ENCODE measurements around the gene MMP20. TPM values are rescaled to one million over a fixed set of nuclear protein-coding genes. Genes with fewer than 3 reads are reported as not detected.
"Not testable (repeated sequence)": the region's sequence is repeated elsewhere in the genome, so short reads cannot be mapped to it uniquely, and the experiment has no call there.

Gene MMP20
- total RNA-seq, 4 donors from 2014 or later: not detected

GRCh38 chr11:102637731-102638130, 12.6 kb upstream of the MMP20 start:
- H3K4me1 ChIP-seq: no peaks in the 10 kb centered on the region
- intact Hi-C loops (cut with DNase I; ENCODE audit: low total_unique reads) (no loop called here), in situ Hi-C loops (cut with MboI; ENCODE audit: low sequenced_read_pairs in 4 of 4) (no loop called here)
- no peaks in the 10 kb centered on the region for H3K27me3 ChIP-seq
- TF ChIP-seq CTCF (IDR thresholded peaks at IDR 0.05 in 4 of 5, conservative IDR thresholded peaks at IDR 0.05 in 1 of 5) (no peak), POLR2A (IDR thresholded peaks at IDR 0.05) (no peak)
- H3K27ac ChIP-seq: no peak overlapping the region
- H3K9me3 ChIP-seq: no peaks in the 10 kb centered on the region
- DNase-seq (no peak), ATAC-seq (no peak)
- no peak overlapping the region for H3K4me3 ChIP-seq
- H3K36me3 ChIP-seq: no peaks in the 10 kb centered on the region

DNA sequence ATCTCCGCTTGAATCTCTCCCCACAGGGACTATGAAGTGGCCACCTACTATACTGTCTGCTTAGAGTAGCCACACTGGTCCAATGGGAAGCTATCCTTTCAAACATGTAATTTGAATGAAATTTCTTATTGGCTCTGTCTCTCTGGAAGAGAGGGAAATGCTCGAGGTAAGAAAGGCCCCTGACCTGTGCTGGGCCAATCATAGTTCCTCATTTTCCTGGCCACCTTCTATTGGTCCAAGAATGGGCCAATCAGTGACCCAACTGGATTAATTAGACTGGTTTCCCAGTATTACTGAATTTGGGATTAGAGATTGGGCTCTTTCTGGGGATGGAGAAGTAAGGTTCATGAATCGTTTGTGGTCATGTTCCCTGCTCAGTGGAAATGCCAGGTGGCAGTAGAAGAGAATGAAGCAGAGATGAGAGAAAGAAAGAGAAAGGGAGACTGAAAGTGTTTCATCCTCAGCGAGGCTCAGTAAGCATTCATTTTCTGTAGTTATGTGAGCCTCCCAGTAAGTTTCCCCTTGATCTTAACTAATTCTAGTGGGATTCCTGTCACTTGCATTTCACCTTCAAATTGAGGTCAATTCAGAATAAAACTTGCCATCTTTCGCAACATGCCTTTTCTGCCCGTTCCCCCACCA, 8.4 kb upstream of the MMP20 start:
- Histone ChIP-seq H3K27ac (no peak overlapping the region), H3K4me1 (no peaks in the 10 kb centered on the region), H3K9me3 (no peaks in the 10 kb centered on the region), H3K27me3 (no peaks in the 10 kb centered on the region), H3K4me3 (no peak overlapping the region), H3K36me3 (no peaks in the 10 kb centered on the region)
- intact Hi-C loops (cut with DNase I; ENCODE audit: low total_unique reads): no loop called here
- ATAC-seq: no peak
- no peak for DNase-seq
- in situ Hi-C loops (cut with MboI; ENCODE audit: low sequenced_read_pairs in 4 of 4): no loop called here
- TF ChIP-seq POLR2A (IDR thresholded peaks at IDR 0.05): no peak
- no peak for TF ChIP-seq CTCF (IDR thresholded peaks at IDR 0.05 in 4 of 5, conservative IDR thresholded peaks at IDR 0.05 in 1 of 5)

GRCh38 chr11:102632026-102632425, 6.9 kb upstream of the MMP20 start:
- Histone ChIP-seq H3K27me3 (no peaks in the 10 kb centered on the region), H3K4me3 (no peak overlapping the region), H3K36me3 (no peaks in the 10 kb centered on the region), H3K27ac (no peak overlapping the region), H3K9me3 (no peaks in the 10 kb centered on the region), H3K4me1 (no peaks in the 10 kb centered on the region)
- in situ Hi-C loops (cut with MboI; ENCODE audit: low sequenced_read_pairs in 4 of 4) (no loop called here), intact Hi-C loops (cut with DNase I; ENCODE audit: low total_unique reads) (no loop called here)
- TF ChIP-seq CTCF (IDR thresholded peaks at IDR 0.05 in 4 of 5, conservative IDR thresholded peaks at IDR 0.05 in 1 of 5) (no peak), POLR2A (IDR thresholded peaks at IDR 0.05) (no peak)
- ATAC-seq: no peak
- no peak for DNase-seq

DNA sequence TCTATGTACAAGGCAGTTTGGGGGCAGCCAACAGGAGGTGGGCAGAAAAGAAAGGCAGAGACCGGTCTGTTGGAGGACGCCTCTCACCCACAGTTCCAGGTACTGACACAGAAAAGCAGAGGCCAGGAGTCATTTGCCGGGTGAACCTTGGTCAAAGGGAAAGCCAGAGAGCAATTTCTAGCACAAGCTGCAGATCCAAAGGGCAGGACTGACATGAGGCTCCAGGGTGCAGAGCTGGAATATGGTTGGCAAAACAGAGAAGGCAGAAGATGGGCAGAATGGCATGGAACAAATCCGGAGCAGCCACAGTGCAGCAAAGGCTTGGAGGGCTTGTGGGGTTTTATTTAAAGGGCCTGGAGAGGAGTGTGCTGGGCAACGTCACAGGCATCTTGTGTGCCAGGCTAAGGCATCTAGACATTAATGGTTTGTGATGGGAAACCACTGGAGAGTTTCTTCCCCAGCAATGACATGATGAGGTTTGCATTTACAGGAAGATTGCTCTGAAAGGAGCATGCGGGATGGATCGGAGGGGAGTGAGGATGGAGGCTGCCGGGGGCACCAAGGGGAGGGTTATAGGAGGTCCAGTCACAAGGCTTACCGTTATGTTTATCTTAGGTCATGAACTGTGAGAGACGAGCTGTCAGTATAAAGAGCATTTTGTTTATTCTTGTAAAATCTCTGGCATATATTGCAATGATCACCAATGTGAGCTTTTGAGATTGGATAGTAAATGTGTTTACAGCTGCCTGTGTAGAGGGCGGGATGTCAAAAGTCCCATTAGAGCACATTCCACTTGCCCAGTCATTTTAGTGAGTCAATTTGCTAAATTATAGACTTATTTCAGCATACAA, 5.7 kb upstream of the MMP20 start:
- intact Hi-C loops (cut with DNase I; ENCODE audit: low total_unique reads): no loop called here
- no peaks in the 10 kb centered on the region for H3K36me3 ChIP-seq
- in situ Hi-C loops (cut with MboI; ENCODE audit: low sequenced_read_pairs in 4 of 4): no loop called here

DNA sequence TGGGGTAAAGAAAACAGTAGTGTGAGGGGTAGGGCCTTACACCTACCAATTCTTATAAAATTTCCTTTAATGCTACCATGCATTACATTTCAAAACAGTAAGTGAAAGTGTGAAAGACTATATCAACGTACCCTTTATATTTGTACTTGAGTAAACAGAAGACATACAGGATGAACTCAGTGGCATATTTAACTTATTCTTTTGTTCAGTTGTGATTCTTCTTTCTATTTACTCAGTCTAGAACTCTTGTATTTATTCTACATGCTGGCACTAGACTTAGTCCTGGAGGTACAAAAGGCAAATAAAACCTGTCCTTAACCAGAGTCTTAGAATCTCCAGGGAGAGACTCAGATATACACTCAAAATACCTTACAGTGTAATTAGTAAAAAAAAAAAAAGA, 4.8 kb upstream of the MMP20 start:
- H3K4me1 ChIP-seq; H3K27ac ChIP-seq; H3K4me3 ChIP-seq; ATAC-seq; H3K9me3 ChIP-seq; intact Hi-C loops (cut with DNase I; ENCODE audit: low total_unique reads); DNase-seq; H3K27me3 ChIP-seq; in situ Hi-C loops (cut with MboI; ENCODE audit: low sequenced_read_pairs in 4 of 4); H3K36me3 ChIP-seq: not testable (repeated sequence)

More for the DNA sequence above, 5.7 kb upstream of the MMP20 start:
- no peak overlapping the region for H3K4me3 ChIP-seq
- TF ChIP-seq POLR2A (IDR thresholded peaks at IDR 0.05) (no peak), CTCF (IDR thresholded peaks at IDR 0.05 in 4 of 5, conservative IDR thresholded peaks at IDR 0.05 in 1 of 5) (no peak)
- no peaks in the 10 kb centered on the region for H3K4me1 ChIP-seq
- no peaks in the 10 kb centered on the region for H3K27me3 ChIP-seq
- H3K27ac ChIP-seq: no peak overlapping the region
- DNase-seq: no peak
- ATAC-seq: no peak
- H3K9me3 ChIP-seq: no peaks in the 10 kb centered on the region

Measured in gastrocnemius medialis (tissue), 4 donors.